ENCODE measurements around the gene SLC25A22.
A peak's percentile ranks its signal among the peaks of the same experiment; 100 is the strongest.

SLC25A22 gene

GRCh38 chr11:820655-821511 lies 22.8 kb upstream of the SLC25A22 start:
- DNase-seq, result no peak

GRCh38 chr11:819943-820649 lies 22.0 kb upstream of the SLC25A22 start:
- DNase-seq, result no peak

GRCh38 chr11:819129-819931 lies 21.2 kb upstream of the SLC25A22 start:
- peak; percentile 39 for DNase-seq

DNA sequence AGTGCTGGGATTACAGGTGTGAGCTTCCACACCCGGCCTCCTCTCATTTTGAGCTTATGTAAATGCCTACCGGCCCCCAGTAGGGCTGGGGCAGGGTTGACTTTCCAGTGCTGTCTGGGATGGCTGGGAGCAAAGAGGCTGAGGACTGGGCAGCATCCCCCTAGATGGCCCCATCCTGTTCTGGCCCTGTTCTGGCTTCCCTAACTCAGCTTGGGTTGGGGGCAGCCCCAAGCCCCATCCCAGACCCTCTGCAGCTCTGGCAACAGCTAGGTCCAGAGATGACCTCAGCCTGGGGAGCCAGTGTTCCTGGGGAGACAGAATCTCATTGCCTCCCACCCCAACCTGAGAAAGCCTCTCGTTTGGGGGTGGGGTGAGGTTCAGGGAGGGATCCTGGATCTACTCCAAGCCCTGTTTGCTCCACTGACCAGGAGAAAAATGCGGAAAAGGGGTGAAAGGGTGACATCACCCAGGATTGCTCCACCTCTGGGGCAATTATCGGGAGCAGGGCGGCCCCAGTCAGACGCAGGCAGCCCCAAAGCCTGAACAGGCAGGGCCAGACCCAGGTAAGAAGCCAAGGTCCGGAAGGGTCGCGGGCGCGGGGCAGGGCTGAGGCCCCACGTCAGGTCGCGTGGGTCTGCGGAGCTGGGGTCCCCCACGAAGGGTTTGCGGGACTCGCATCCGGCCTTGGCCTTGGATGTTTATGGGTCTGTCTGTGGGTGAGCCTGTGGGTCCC lies 20.5 kb upstream of the SLC25A22 start, which contains the start of gene PNPLA2:
Gene PNPLA2, plus strand, starts transcription at position 519 of the 733 bp plus-strand sequence. CDS start 805 bp downstream, outside the sequence.
- no peak for DNase-seq

DNA sequence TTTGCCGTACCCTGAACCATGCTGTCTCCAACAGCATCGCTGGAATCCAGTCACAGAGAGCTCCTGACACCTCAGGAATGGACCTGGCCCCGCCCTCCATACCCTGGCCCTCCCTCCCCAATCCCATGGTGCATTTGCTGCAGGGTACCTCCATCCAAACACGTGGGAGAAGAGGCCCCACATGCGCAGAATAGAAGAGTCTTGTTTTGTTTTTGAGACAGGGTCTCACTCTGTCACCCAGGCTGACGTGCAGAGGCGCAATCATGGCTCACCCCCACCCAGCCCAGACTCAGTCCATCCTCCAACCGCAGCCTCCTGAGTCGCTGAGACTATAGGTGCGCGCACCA lies 18.3 kb upstream of the SLC25A22 start:
- DNase-seq, result no peak

DNA sequence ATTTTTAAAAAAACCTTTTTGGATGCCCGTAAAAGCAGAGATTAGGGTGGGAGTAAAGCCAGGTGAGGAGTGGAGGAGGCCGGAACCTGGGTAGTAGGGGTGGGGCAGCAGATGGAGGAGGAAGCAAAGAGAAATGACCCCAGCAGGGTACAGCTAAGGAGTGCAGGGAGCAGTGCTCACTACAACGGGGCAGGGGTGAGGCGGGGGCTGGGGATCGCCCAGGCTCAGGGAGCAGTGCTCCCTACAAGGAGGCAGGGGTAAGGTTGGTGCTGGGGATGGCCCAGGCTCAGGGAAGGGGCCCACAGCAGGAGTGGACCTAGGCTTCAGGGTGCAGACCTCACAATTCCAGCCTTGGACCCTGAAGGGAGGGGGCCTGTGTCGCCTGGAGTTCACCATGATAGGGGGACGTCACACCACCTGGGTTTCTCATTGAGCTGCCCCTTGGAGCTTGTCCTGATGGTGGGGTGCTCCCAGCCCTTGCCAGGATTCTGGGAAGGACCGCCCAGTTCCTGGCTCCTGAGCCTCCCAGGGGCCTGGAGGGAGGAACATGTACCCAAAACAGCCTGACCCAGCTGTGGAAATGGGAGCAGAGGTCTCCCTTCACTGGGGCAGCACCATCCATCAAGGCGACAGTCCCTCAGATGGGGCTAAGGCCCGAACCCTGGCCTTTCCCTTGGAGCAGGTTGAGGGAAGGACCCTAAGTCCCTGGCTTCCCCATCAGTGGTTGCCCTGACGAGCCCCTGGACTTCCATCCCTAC lies 17.8 kb upstream of the SLC25A22 start:
- DNase-seq, result no peak

- DNase-seq, result no peak
These were observed 15.5 kb upstream of the SLC25A22 start for GRCh38 chr11:813456-814096.

- DNase-seq, result no peak
These were observed 15.0 kb upstream of the SLC25A22 start for GRCh38 chr11:813072-813455.

DNA sequence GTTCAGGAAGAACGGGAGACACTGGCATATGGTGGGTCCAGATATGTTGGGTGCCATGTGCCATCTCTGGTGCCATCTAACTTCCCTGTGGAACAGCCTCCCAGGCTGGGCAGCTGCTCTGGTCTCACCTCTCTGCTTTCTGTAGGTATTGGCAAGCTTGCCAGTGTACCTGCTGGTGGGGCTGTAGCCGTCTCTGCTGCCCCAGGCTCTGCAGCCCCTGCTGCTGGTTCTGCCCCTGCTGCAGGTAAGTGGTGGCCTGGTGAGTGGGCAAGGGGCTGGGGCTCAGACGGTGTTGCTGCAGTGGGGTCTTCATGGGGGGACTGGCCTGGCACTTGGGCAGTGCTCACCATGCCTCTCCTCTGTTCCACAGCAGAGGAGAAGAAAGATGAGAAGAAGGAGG lies 14.3 kb upstream of the SLC25A22 start:
- DNase-seq, result no peak

DNA sequence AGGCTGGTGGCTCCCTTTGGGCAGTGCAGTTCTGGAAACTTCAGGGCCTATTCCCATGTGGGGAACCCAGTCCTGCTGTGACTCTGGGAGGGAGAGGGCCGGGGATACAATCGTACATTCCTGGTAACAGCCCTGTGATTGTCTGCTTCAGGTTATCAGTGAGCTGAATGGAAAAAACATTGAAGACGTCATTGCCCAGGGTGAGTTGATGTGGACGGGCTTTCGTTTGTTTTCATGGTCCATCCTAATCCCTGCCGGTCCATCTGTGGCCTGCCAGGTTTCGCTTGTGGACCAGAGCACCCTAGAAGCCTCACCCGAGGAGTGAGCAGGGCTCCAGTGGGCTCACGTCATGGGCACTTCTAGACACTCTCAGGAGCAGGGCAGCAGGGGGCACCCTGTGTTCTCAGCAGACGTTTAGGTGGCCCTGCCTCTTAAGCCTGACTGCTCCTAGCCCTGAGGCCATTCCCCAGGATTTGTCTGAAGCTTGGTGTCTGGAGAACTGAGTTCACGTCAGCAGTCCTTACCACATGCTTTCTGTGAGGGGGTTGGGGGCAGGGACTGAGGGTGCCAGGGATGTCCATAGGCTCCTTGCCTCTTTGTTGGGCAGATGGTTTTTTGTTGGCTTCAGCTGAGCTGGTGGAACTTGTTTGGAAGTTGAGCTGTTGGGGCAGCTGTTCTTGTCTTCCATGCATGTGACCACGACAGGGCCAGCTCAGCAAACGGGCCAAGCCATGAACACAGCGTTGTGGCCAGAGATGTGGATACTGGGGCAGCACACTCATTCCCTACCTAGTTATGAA lies 13.6 kb upstream of the SLC25A22 start:
- DNase-seq, result no peak

GRCh38 chr11:810040-810567 lies 12.0 kb upstream of the SLC25A22 start:
- no peak for DNase-seq

- DNase-seq, result peak; percentile 86
These were observed 11.4 kb upstream of the SLC25A22 start, which contains the start of gene RPLP2 for GRCh38 chr11:809287-810039. Gene RPLP2 (plus strand): TSS chr11:809967. CDS start chr11:810235, 268 bp downstream.

DNA sequence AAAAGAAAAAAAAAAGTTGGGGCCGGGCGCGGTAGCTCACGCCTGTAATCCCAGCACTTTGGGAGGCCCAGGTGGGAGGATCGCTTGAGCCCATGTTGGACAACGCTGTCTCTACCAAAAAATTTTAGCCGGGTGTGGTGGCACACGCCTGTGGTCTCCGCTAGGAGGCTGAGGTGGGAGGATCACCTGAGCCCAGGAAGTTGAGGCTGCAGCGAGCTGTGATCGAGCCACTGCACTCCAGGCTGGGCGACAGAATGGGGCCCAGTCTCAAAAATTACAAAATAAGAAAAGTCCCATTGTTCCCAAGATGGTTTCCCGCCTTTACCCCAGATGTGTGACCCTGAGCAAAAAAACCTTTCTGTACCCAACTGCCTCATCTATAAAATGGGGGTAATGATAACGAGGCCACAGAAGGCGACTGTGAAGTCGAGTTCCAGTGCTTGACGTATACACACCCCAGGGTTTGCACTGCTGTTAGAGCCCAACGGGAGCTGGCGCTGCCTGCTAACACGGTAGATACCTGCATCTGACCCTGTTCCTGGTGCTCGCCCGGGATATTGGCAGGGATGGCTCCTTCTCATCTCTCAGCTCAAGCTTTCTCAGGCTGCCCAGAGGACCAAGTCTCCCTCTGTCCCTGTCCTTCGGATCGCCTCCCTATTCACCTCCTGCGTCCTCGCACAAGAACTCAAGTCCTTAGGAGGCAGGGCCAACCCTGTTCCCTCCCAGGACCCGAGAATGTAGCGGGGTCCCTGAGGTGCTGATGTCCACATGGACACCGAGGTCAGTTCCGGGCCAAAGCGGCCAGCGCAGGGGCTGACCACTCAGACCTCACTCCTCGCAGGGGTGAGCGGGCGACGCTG lies 10.6 kb upstream of the SLC25A22 start:
- no peak for DNase-seq

DNA sequence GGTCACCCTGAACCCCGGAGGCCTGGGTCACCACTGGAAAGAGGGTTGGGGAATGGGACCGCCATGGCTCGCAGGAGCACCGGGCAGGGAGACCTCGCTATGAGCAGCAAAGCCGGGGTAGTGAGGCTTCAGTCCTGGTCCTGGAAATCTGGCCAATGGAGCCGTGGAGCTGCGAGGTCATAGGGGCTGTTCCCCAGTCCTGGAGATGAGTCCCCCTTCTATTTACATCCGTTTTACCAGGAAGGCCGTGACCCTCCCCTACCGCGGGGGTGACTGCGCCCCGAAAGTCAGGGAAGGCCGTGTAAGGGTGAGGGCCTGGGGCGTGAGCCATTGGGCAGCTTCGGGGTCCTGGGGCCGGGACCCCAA lies 6.5 kb upstream of the SLC25A22 start:
- DNase-seq, result no peak

DNA sequence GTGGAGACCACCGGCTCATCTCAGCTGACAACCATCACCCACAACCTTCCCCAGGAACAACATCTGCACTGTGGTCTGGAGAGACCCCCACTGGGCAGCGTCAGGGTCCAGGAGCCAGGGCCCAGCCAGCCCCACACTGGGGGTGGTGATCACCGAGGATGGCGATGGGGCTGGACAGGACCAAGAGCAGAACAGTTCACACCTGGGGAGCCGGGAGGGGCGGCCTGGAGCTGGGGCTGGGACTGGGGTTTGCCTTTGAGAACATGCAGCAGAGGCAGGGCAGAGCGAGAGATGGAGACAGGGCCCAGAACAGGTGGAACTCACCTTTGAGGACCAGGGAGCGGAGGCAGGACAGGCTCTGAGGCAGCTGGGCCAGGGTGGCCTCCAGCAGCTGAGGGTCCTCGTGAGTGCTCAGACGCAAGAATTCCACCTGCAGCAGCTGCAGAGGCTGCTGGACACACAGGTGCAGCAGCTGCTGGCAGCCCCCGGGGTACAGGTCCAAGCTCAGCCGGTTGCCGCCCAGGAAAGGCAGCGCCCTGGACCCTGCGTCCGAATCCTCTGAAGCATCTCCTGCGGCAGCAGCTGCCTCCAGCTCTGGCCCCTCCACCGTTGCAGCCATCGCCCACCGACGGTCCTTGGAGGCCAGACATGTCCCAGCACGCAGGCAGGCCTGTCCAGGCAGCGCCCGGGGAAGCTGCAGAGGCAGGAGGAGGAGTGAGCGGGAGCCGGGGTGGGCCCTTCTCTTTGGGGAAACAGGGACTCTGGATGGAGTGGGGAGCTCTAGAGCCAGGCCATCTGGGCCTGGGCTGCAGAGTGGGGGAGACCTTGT lies 5.9 kb upstream of the SLC25A22 start:
- DNase-seq, result no peak

DNA sequence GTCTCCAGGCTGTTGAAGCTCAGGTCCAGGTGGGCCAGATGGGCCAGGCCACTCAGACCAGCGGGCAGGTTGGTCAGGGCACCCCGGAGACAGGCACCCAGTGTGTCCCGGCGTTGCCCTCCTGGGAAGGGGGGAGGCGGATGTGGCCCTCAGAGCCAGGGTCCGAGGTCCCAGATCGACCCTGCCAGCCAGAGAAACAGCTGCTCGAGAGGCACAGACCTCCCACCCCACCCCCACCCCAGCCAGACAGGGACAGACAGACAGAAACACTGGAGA lies 5.3 kb upstream of the SLC25A22 start:
- no peak for DNase-seq

GRCh38 chr11:802693-803466 lies 4.8 kb upstream of the SLC25A22 start:
- DNase-seq, result no peak

Measured in DMS 273 treated with DMSO at 0.1 percent for 48 hours (cell line).